Measurements from ENCODE around the gene KRTAP9-7.

DNA sequence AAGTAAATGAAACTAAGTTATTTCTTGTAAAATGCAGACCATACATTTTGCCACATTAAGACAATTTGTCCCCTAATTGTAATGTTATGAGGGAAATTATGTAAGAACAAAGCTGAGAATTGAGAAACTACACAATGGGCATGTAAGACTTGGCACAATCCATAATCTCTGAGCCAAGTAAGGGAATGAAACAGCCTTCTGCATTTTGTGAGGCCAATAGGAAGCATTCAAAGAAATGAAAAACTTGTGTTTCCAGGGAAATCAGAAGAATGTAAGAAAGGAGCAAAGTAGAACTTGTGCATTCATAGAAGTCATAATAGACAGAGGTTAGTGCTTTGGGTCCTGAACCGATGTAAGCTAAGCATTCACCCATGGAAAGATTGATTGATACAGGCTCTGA, 24.2 kb upstream of the KRTAP9-7 start:
- TF ChIP-seq POLR2AphosphoS5 (IDR thresholded peaks at IDR 0.05) (no peak), EP300 (IDR thresholded peaks at IDR 0.05) (no peak)
- TF ChIP-seq, protein P1, sequence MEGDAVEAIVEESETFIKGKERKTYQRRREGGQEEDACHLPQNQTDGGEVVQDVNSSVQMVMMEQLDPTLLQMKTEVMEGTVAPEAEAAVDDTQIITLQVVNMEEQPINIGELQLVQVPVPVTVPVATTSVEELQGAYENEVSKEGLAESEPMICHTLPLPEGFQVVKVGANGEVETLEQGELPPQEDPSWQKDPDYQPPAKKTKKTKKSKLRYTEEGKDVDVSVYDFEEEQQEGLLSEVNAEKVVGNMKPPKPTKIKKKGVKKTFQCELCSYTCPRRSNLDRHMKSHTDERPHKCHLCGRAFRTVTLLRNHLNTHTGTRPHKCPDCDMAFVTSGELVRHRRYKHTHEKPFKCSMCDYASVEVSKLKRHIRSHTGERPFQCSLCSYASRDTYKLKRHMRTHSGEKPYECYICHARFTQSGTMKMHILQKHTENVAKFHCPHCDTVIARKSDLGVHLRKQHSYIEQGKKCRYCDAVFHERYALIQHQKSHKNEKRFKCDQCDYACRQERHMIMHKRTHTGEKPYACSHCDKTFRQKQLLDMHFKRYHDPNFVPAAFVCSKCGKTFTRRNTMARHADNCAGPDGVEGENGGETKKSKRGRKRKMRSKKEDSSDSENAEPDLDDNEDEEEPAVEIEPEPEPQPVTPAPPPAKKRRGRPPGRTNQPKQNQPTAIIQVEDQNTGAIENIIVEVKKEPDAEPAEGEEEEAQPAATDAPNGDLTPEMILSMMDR (IDR thresholded peaks at IDR 0.05), result no peak

Data from esophagus muscularis mucosa (tissue), 4 donors.